Measurements from ENCODE around the gene ADGRB2.
A peak's percentile ranks its signal among the peaks of the same experiment; 100 is the strongest.

Gene ADGRB2

DNA sequence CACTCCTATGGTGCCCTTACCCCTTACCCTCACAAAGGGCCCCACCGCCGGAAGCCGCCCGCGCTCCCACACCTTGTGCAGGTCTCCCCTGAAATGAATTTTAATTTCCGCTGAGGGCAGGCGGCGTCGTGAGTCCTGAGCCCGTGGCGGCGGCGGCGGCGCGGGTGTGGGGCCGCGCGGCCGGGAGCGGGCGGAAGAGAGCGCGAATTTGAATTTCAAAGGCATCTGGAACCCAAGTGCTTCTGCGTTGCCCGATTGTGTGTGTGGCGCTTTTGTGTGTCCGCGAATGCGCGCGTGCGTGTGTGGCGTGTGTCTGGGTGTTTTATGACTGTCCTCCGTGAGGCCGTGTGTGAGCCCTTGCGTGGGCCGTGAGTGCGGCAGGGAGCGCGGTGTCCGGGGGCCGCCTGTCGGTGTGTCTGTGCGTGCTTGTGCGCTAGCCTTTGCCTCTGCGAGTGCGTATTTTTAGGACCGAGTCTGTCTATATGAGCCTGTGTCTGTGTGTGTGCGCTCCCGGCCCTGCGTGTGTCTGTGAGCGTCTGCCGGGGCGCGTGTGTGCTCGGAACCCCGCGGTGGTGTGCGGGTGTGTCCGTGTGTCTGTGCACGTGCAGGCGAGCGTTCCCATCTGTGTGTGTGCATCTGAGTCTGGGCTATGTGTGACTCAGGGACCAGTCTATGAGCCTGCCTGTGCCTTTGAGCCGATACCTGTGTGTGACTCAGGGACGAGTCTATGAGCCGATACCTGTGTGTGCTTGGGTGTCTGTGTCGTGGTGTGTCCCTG lies 7.9 kb upstream of the ADGRB2 start:
- H3K4me3 ChIP-seq (replicated peaks; ENCODE audit: low read depth, low read length) = peak overlapping the region; percentile 25; the same call in 1 of the 2 replicates
- TF ChIP-seq CTCF (IDR thresholded peaks at IDR 0.05; ENCODE audit: low read depth, low read length, missing control alignments) = no peak
- no peak for DNase-seq (ENCODE audit: extremely low read depth, low read depth)

DNA sequence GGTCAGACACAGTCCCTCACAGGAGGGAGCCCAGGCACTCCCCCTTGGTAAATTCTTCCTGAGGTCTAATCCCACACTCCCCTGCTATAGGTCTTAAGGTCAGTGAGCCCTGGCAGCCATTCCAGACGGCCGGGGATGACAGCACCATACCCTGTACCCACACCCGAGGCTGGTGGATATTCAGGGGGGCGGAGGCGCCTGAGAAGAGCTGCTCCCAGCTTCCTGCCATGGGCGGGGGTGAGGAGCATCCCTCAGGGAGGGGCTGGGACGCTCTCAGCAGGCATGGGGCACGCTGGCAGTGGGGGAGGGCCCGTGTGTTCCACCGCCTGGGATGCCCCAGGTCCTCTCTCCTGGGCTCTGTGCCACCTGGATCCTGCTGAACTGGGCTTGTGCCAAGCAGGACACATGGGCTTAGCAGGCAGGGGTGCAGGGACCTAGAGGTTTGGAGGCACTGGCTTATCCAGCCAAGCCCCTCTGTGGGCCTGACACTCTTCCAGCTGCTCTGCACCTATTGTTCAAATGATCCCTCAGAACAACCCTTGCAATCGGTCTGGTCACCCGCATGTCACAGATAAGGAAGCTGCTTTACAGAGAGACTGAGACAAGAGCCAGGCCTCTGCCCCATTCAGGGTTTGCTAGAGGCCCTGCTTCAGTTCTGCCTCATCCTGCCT lies 5.7 kb upstream of the ADGRB2 start:
- no peak for DNase-seq (ENCODE audit: extremely low read depth, low read depth)
- H3K4me3 ChIP-seq (replicated peaks; ENCODE audit: low read depth, low read length) = no peak overlapping the region
- no peak for TF ChIP-seq CTCF (IDR thresholded peaks at IDR 0.05; ENCODE audit: low read depth, low read length, missing control alignments)

DNA sequence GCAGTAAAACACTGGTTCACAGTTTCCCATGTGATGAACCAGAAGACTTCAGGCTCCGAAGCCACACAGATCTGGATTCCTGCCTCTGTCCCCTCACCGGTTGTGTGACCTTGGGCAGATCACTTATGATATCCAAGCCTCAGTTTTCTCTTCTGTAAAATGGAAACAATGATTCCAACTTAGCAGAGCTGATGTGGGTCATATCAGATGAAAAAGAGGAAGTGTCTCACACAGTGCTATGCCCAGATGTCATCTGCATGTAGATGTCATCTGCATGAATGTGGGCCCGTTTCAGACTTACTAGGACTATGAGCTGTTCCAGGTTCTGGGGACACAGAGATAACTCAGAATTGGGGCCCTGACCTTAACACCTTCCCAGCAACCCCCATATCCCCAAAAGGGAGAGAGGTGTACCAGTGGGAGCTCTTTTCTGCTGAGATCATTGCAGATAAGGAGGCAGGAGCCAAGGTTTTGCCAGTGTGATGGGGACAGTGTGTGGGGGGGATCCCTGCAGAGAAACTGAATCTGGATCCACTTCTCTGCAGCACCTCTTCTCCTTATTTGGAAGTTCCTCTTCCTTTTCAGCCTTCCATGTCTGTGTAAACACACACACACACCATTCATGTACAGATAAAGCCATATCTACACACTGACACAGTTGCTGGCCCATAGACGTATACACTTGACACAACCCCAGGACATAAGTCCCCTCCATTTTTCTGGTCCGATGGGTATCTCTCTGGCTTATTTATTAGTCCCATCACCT lies 5.0 kb upstream of the ADGRB2 start:
- TF ChIP-seq CTCF (IDR thresholded peaks at IDR 0.05; ENCODE audit: low read depth, low read length, missing control alignments) = no peak
- H3K4me3 ChIP-seq (replicated peaks; ENCODE audit: low read depth, low read length) = no peak overlapping the region
- no peak for DNase-seq (ENCODE audit: extremely low read depth, low read depth)

DNA sequence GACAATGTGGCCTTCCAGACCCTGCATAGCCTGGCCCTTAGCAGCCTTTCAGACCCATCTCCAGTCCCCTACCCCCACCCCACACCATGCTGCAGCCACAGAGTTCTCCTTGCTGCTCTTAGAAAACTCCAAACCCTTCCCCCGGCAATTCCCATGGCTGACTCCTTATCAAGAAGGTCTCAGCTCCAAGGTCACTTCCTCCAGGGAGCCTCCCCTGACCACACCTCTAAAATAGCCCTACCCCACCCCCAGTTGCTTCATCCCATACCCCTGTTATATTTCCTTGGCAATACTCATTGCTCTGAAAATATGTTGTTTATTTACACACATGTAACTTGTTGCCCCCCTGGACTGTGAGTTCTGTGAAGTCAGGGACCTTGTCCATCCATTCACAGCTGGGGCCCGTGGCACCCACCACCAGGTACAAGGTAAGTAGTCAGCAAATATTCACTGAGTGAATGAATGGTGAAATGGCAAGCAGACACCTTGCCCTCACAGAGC lies 4.3 kb upstream of the ADGRB2 start:
- no peak for TF ChIP-seq CTCF (IDR thresholded peaks at IDR 0.05; ENCODE audit: low read depth, low read length, missing control alignments)
- H3K4me3 ChIP-seq (replicated peaks; ENCODE audit: low read depth, low read length) = no peak overlapping the region
- DNase-seq (ENCODE audit: extremely low read depth, low read depth) = no peak

GRCh38 chr1:31767225-31767624 lies 3.1 kb upstream of the ADGRB2 start:
- DNase-seq (ENCODE audit: extremely low read depth, low read depth) = no peak
- TF ChIP-seq CTCF (IDR thresholded peaks at IDR 0.05; ENCODE audit: low read depth, low read length, missing control alignments) = no peak
- no peak overlapping the region for H3K4me3 ChIP-seq (replicated peaks; ENCODE audit: low read depth, low read length)

DNA sequence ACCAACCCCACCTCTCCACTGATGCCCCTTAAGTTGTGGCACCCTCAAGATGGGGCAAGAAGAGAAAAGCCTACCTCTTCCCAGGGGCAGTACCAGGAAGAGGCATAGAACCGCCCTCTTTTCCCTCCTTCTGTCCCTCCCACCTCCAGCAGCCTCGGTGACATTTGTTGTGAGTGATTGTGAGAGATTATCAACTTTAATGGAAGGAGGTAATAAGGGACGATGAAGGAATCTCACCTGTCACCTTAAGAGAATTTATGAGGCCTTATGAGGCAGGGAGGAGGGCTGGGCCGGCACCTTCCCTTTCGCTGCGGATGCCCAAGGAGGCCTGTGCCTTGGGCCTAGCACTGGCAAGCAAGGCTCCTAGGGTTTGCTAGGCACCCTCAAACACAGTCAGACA lies 1.4 kb upstream of the ADGRB2 start:
- no peak for TF ChIP-seq CTCF (IDR thresholded peaks at IDR 0.05; ENCODE audit: low read depth, low read length, missing control alignments)
- no peak for DNase-seq (ENCODE audit: extremely low read depth, low read depth)
- no peak overlapping the region for H3K4me3 ChIP-seq (replicated peaks; ENCODE audit: low read depth, low read length)

Data from HFF-Myc (cell line).